Measurements from ENCODE around the gene CDYL2.

CDYL2 gene

GRCh38 chr16:80725566-80726162 lies 78.7 kb downstream of the CDYL2 start:
- peaks cover 10% of the 10 kb centered on the region; the same call in 1 of the 2 replicates for H3K9me3 ChIP-seq (ENCODE audit: control insufficient read depth, insufficient read depth, low read length)
- H3F3A ChIP-seq (ENCODE audit: control insufficient read depth, insufficient read depth): 0 out of 2 replicates have a peak, but pooled peaks cover 5% of the 10 kb centered on the region
- no peaks in the 10 kb centered on the region for H3K79me2 ChIP-seq (ENCODE audit: control insufficient read depth, low read length)
- no peaks in the 10 kb centered on the region; the same call in 1 of the 2 replicates for H3K9me2 ChIP-seq (replicated peaks; ENCODE audit: control insufficient read depth, low read length)
- no peaks in the 10 kb centered on the region for H3K27me3 ChIP-seq (ENCODE audit: control insufficient read depth, low read length)
- H3K27ac ChIP-seq (ENCODE audit: low read depth, low read length): no peak overlapping the region
- TF ChIP-seq CTCF (IDR thresholded peaks at IDR 0.05; ENCODE audit: low read depth, low read length, poor library complexity, severe bottlenecking): no peak
- TF ChIP-seq EZH2phosphoT487 (IDR thresholded peaks at IDR 0.05; ENCODE audit: borderline replicate concordance, low read length): no peak
- no peaks in the 10 kb centered on the region for H3K36me3 ChIP-seq (ENCODE audit: control insufficient read depth, low read length)
- no peaks in the 10 kb centered on the region for H4K20me1 ChIP-seq (ENCODE audit: control insufficient read depth, insufficient read depth, low read depth, low read length)
- H3K4me3 ChIP-seq (ENCODE audit: low read length): no peak overlapping the region
- peaks cover 7% of the 10 kb centered on the region for H3K4me1 ChIP-seq (ENCODE audit: control insufficient read depth, low read length)
- no peak overlapping the region for H3K4me2 ChIP-seq (ENCODE audit: low read length)

- no peaks in the 10 kb centered on the region; the same call in 1 of the 2 replicates for H3K9me2 ChIP-seq (replicated peaks; ENCODE audit: control insufficient read depth, low read length)
- H3K4me3 ChIP-seq (ENCODE audit: low read length): no peak overlapping the region
- peaks cover 10% of the 10 kb centered on the region; the same call in 1 of the 2 replicates for H3K9me3 ChIP-seq (ENCODE audit: control insufficient read depth, insufficient read depth, low read length)
- 0 out of 2 replicates have a peak, but pooled peaks cover 5% of the 10 kb centered on the region for H3F3A ChIP-seq (ENCODE audit: control insufficient read depth, insufficient read depth)
- no peaks in the 10 kb centered on the region for H4K20me1 ChIP-seq (ENCODE audit: control insufficient read depth, insufficient read depth, low read depth, low read length)
- H3K4me1 ChIP-seq (ENCODE audit: control insufficient read depth, low read length): peaks cover 24% of the 10 kb centered on the region
- H3K36me3 ChIP-seq (ENCODE audit: control insufficient read depth, low read length): no peaks in the 10 kb centered on the region
- no peaks in the 10 kb centered on the region for H3K27me3 ChIP-seq (ENCODE audit: control insufficient read depth, low read length)
- TF ChIP-seq EZH2phosphoT487 (IDR thresholded peaks at IDR 0.05; ENCODE audit: borderline replicate concordance, low read length) (no peak), CTCF (IDR thresholded peaks at IDR 0.05; ENCODE audit: low read depth, low read length, poor library complexity, severe bottlenecking) (no peak)
- no peak overlapping the region for H3K4me2 ChIP-seq (ENCODE audit: low read length)
- H3K27ac ChIP-seq (ENCODE audit: low read depth, low read length): no peak overlapping the region
- no peaks in the 10 kb centered on the region for H3K79me2 ChIP-seq (ENCODE audit: control insufficient read depth, low read length)
Measured at GRCh38 chr16:80723981-80724380, 80.4 kb downstream of the CDYL2 start.

GRCh38 chr16:80723091-80723490 lies 81.3 kb downstream of the CDYL2 start:
- H3K79me2 ChIP-seq (ENCODE audit: control insufficient read depth, low read length): no peaks in the 10 kb centered on the region
- no peaks in the 10 kb centered on the region; the same call in 1 of the 2 replicates for H3K9me2 ChIP-seq (replicated peaks; ENCODE audit: control insufficient read depth, low read length)

More at GRCh38 chr16:80723091-80723490, 81.3 kb downstream of the CDYL2 start:
- no peak overlapping the region for H3K4me3 ChIP-seq (ENCODE audit: low read length)
- H3K27ac ChIP-seq (ENCODE audit: low read depth, low read length): no peak overlapping the region
- no peaks in the 10 kb centered on the region for H3K36me3 ChIP-seq (ENCODE audit: control insufficient read depth, low read length)
- no peak for TF ChIP-seq EZH2phosphoT487 (IDR thresholded peaks at IDR 0.05; ENCODE audit: borderline replicate concordance, low read length)
- no peak for TF ChIP-seq CTCF (IDR thresholded peaks at IDR 0.05; ENCODE audit: low read depth, low read length, poor library complexity, severe bottlenecking)
- H4K20me1 ChIP-seq (ENCODE audit: control insufficient read depth, insufficient read depth, low read depth, low read length): no peaks in the 10 kb centered on the region
- H3K9me3 ChIP-seq (ENCODE audit: control insufficient read depth, insufficient read depth, low read length): peaks cover 10% of the 10 kb centered on the region; the same call in 1 of the 2 replicates
- H3K4me2 ChIP-seq (ENCODE audit: low read length): no peak overlapping the region
- no peaks in the 10 kb centered on the region for H3K27me3 ChIP-seq (ENCODE audit: control insufficient read depth, low read length)
- H3F3A ChIP-seq (ENCODE audit: control insufficient read depth, insufficient read depth): 0 out of 2 replicates have a peak, but pooled peaks cover 5% of the 10 kb centered on the region
- peaks cover 24% of the 10 kb centered on the region for H3K4me1 ChIP-seq (ENCODE audit: control insufficient read depth, low read length)

All from DOHH2 (cell line).